ENCODE results near the gene CYLD.

- TF ChIP-seq CTCF (IDR thresholded peaks at IDR 0.05; ENCODE audit: insufficient read depth, low read length) (no peak), SPI1 (IDR thresholded peaks at IDR 0.05; ENCODE audit: borderline replicate concordance, low read depth) (no peak), POLR2AphosphoS5 (IDR thresholded peaks at IDR 0.05; ENCODE audit: low read depth) (no peak)
- TF ChIP-seq, protein P1, sequence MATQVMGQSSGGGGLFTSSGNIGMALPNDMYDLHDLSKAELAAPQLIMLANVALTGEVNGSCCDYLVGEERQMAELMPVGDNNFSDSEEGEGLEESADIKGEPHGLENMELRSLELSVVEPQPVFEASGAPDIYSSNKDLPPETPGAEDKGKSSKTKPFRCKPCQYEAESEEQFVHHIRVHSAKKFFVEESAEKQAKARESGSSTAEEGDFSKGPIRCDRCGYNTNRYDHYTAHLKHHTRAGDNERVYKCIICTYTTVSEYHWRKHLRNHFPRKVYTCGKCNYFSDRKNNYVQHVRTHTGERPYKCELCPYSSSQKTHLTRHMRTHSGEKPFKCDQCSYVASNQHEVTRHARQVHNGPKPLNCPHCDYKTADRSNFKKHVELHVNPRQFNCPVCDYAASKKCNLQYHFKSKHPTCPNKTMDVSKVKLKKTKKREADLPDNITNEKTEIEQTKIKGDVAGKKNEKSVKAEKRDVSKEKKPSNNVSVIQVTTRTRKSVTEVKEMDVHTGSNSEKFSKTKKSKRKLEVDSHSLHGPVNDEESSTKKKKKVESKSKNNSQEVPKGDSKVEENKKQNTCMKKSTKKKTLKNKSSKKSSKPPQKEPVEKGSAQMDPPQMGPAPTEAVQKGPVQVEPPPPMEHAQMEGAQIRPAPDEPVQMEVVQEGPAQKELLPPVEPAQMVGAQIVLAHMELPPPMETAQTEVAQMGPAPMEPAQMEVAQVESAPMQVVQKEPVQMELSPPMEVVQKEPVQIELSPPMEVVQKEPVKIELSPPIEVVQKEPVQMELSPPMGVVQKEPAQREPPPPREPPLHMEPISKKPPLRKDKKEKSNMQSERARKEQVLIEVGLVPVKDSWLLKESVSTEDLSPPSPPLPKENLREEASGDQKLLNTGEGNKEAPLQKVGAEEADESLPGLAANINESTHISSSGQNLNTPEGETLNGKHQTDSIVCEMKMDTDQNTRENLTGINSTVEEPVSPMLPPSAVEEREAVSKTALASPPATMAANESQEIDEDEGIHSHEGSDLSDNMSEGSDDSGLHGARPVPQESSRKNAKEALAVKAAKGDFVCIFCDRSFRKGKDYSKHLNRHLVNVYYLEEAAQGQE (IDR thresholded peaks at IDR 0.05; ENCODE audit: insufficient replicate concordance, low read depth): no peak
Measured at GRCh38 chr16:50796829-50797228, 54.9 kb downstream of the CYLD start.
